Breast epithelium (tissue), 4 donors: Measurements from ENCODE around the gene FYN. TPM values are rescaled to one million over a fixed set of nuclear protein-coding genes. Genes with fewer than 3 reads are reported as not detected.

ENCODE experiments used
- DNase-seq, 2 donors: peaks; one replicate each; pipeline ENCODE4 v3.0.0-alpha.2; 2019; ENCODE audit warnings: low spot score in 2 of 2
- H3K27ac ChIP-seq, 2 donors: fragments of 200-600 bp; sonication (generic) in 1 of 2; one replicate each; pipeline ENCODE4 v1.5.1; 2016 to 2019; ENCODE audit warnings: mild to moderate bottlenecking in 1 of 2
- H3K27me3 ChIP-seq, 2 donors: fragments of 200-600 bp; sonication (generic) in 1 of 2; one replicate each; pipeline versions ENCODE4 v1.5.1 to v1.6.0; 2017 to 2019; ENCODE audit warnings: control low read depth in 1 of 2, mild to moderate bottlenecking in 1 of 2
- H3K36me3 ChIP-seq: fragments of 200-600 bp; one replicate; pipeline ENCODE4 v1.5.1; 2019
- H3K4me1 ChIP-seq, 2 donors: fragments of 200-600 bp; sonication (generic); one replicate each; pipeline ENCODE4 v1.5.1; 2016 to 2019; ENCODE audit warnings: control low read depth in 1 of 2
- H3K4me3 ChIP-seq, 3 donors: fragments of 200-600 bp; sonication (generic); 1 replicate in 2 of 3; 2 replicates in 1 of 3; pipeline ENCODE4 v1.5.1; 2016 to 2019; ENCODE audit warnings: mild to moderate bottlenecking in 3 of 3, moderate library complexity in 2 of 3
- H3K9me3 ChIP-seq, 2 donors: fragments of 200-600 bp; sonication (generic) in 1 of 2; one replicate each; pipeline ENCODE4 v1.5.1; 2016 to 2019; ENCODE audit warnings: control low read depth in 1 of 2
- CTCF ChIP-seq, 3 donors: fragments of 450-650 bp; IDR thresholded peaks; one replicate each; pipeline ENCODE4 v1.5.1; 2016 to 2017; ENCODE audit warnings: antibody characterized with exemption in 3 of 3, mild to moderate bottlenecking in 3 of 3, moderate library complexity in 3 of 3
- POLR2A ChIP-seq: fragments of 450-650 bp; IDR thresholded peaks from one replicate; pipeline ENCODE4 v1.6.1; 2016; ENCODE audit warnings: antibody characterized with exemption, mild to moderate bottlenecking, moderate library complexity
- POLR2AphosphoS5 ChIP-seq, 3 donors: sonication (generic); formaldehyde crosslinking; IDR thresholded peaks; one replicate each; pipeline ENCODE4 v1.6.1; 2017; ENCODE audit warnings: antibody characterized with exemption in 3 of 3
- intact Hi-C: fragments of 100-400 bp; cut with DNase I; formaldehyde crosslinking; loops from one replicate; pipeline ENCODE4 v1.15.1; 2023; ENCODE audit warnings: low total_unique reads
- total RNA-seq, 3 donors: library from RNA; depleted of rRNA; stranded (reverse); fragments of >200 nt; gene quantifications; one replicate each; pipeline ENCODE4 v1.1.0, GENCODE V29; 2016

Gene FYN
- total RNA-seq, 3 donors from 2014 or later = 44.8 to 209 (median 111) TPM

GRCh38 chr6:111720931-111721496 lies 152.2 kb downstream of the FYN start:
- H3K27ac ChIP-seq = peak overlapping the region in 1 of 2 donors; percentile 33
- no peaks in the 10 kb centered on the region for H3K4me1 ChIP-seq
- intact Hi-C loops = no loop called here

GRCh38 chr6:111718990-111719389 lies 154.3 kb downstream of the FYN start:
- Histone ChIP-seq H3K27ac (no peak overlapping the region), H3K27me3 (no peaks in the 10 kb centered on the region), H3K4me3 (no peak overlapping the region), H3K4me1 (no peaks in the 10 kb centered on the region), H3K36me3 (no peaks in the 10 kb centered on the region), H3K9me3 (no peaks in the 10 kb centered on the region)
- intact Hi-C loops = loop anchor here (10.0 kb wide), 1 partner anchor 276 kb away; no protein-coding TSS in a partner anchor
- TF ChIP-seq CTCF (IDR thresholded peaks at IDR 0.05) = no peak
- no peak for TF ChIP-seq POLR2AphosphoS5 (IDR thresholded peaks at IDR 0.05)
- TF ChIP-seq POLR2A = no peak
- DNase-seq = no peak

More at GRCh38 chr6:111720931-111721496, 152.2 kb downstream of the FYN start:
- Histone ChIP-seq H3K9me3 (no peaks in the 10 kb centered on the region), H3K27me3 (no peaks in the 10 kb centered on the region), H3K36me3 (no peaks in the 10 kb centered on the region), H3K4me3 (no peak overlapping the region)
- no peak for TF ChIP-seq CTCF (IDR thresholded peaks at IDR 0.05)
- TF ChIP-seq POLR2A = no peak
- DNase-seq = no peak

- Histone ChIP-seq H3K4me3 (no peak overlapping the region), H3K27ac (no peak overlapping the region), H3K27me3 (no peaks in the 10 kb centered on the region), H3K4me1 (no peaks in the 10 kb centered on the region), H3K36me3 (no peaks in the 10 kb centered on the region), H3K9me3 (no peaks in the 10 kb centered on the region)
- no peak for DNase-seq
- TF ChIP-seq POLR2AphosphoS5 (IDR thresholded peaks at IDR 0.05) (no peak), CTCF (IDR thresholded peaks at IDR 0.05) (no peak), POLR2A (no peak)
- intact Hi-C loops = loop anchor here (10.0 kb wide), 1 partner anchor 276 kb away; no protein-coding TSS in a partner anchor
These were observed 154.9 kb downstream of the FYN start for GRCh38 chr6:111718326-111718725.

- intact Hi-C loops = loop anchor here (10.0 kb wide), 1 partner anchor 277 kb away; no protein-coding TSS in a partner anchor
- no peak for DNase-seq
- H3K27me3 ChIP-seq = no peaks in the 10 kb centered on the region
These were observed 155.6 kb downstream of the FYN start for GRCh38 chr6:111717621-111718020.

More at GRCh38 chr6:111717621-111718020, 155.6 kb downstream of the FYN start:
- Histone ChIP-seq H3K9me3 (no peaks in the 10 kb centered on the region), H3K4me1 (no peaks in the 10 kb centered on the region), H3K27ac (no peak overlapping the region), H3K36me3 (no peaks in the 10 kb centered on the region), H3K4me3 (no peak overlapping the region)
- TF ChIP-seq POLR2AphosphoS5 (IDR thresholded peaks at IDR 0.05) (no peak), CTCF (IDR thresholded peaks at IDR 0.05) (no peak), POLR2A (no peak)
